K562 (cell line): ENCODE data around the gene EFCAB8. TPM values are rescaled to one million over a fixed set of nuclear protein-coding genes. Genes with fewer than 3 reads are reported as not detected.
"Not testable (repeated sequence)": the region's sequence is repeated elsewhere in the genome, so short reads cannot be mapped to it uniquely, and the experiment has no call there.

Source experiments
- ATAC-seq: fragments of 200-7000 bp; cut with Tn5 transposase; 3 replicates; pipeline ENCODE4 v1.9.1; 2020; ENCODE audit warnings: moderate library complexity
- BruUV-seq: library from RNA; stranded (reverse); fragments of 400-500 nt; replicated peaks from 2 replicates; lab custom pipeline; 2021; lab: Mats Ljungman, UMichigan
- CTCF ChIA-PET: fragments of 300-600 bp; formaldehyde crosslinking; extraction: SDS; loops from one replicate; lab custom pipeline; 2021; ENCODE audit warnings: low intra/inter-chr PET ratio; lab: Yijun Ruan, JAX
- POLR2A ChIA-PET: fragments of 300-600, 350-650 bp; sonication (Branson Sonifier 250); formaldehyde crosslinking; extraction: SDS; loops from one replicate; lab custom pipeline; 2021; ENCODE audit warnings: antibody characterized with exemption, inconsistent platforms; lab: Yijun Ruan, JAX
- DNase-seq, 4 experiments: peaks; one replicate each; pipeline versions ENCODE4 v3.0.0 to v3.0.0-alpha.2; 2011 to 2018; ENCODE audit warnings: low spot score in 3 of 4, mixed read lengths in 3 of 4; ENCODE audit errors: extremely low read depth in 1 of 4
- FAIRE-seq: peaks from 2 replicates; lab custom pipeline; 2011; peaks lifted over from hg19 to GRCh38; lab: Jason Lieb, UNC
- H2AFZ ChIP-seq: 2 replicates; pipeline ENCODE4 v1.6.0; 2011; ENCODE audit warnings: low read depth, low read length, control low read depth, inconsistent platforms
- H3K27ac ChIP-seq: fragments of 200-600 bp; 3 replicates; pipeline ENCODE4 v1.8.0; 2011; ENCODE audit warnings: low read depth, mild to moderate bottlenecking, control low read depth, inconsistent platforms, low read length, moderate library complexity, mixed read lengths; ENCODE audit errors: extremely low read depth
- H3K27me3 ChIP-seq, 2 experiments: fragments of 300-600 bp in 1 of 2; 2 replicates in 1 of 2; 3 replicates in 1 of 2; pipeline versions ENCODE4 v1.6.0 to v1.8.0; 2011; ENCODE audit warnings: inconsistent platforms in 2 of 2, low read length in 2 of 2, mild to moderate bottlenecking in 1 of 2, mixed read lengths in 1 of 2, moderate library complexity in 1 of 2; ENCODE audit not compliant: control insufficient read depth in 2 of 2, insufficient read depth in 2 of 2
- H3K36me3 ChIP-seq: fragments of 300-600 bp; 3 replicates; pipeline ENCODE4 v1.8.0; 2011; ENCODE audit warnings: mild to moderate bottlenecking, low read length, inconsistent platforms; ENCODE audit not compliant: control insufficient read depth, insufficient read depth
- H3K4me1 ChIP-seq, 2 experiments: fragments of 200-600 bp in 1 of 2; replicated peaks in 1 of 2; 2 replicates in 1 of 2; 3 replicates in 1 of 2; pipeline versions ENCODE4 v1.5.1 to v1.8.0; 2011; ENCODE audit warnings: inconsistent platforms in 2 of 2, low read length in 2 of 2, mild to moderate bottlenecking in 1 of 2, mixed read lengths in 1 of 2, moderate library complexity in 1 of 2; ENCODE audit not compliant: control insufficient read depth in 2 of 2, insufficient read depth in 2 of 2
- H3K4me2 ChIP-seq: 2 replicates; pipeline ENCODE4 v1.6.1; 2011; ENCODE audit warnings: low read length, control low read depth, inconsistent platforms, mixed read lengths; ENCODE audit not compliant: insufficient read depth
- H3K4me3 ChIP-seq: fragments of 200-600 bp; sonication (generic), shearing (Covaris generic); 2 replicates; pipeline ENCODE4 v1.5.1; 2016; ENCODE audit warnings: control low read depth, inconsistent platforms
- H3K79me2 ChIP-seq: fragments of 200-600 bp; 3 replicates; pipeline ENCODE4 v1.8.0; 2011; ENCODE audit warnings: low read length, inconsistent platforms; ENCODE audit not compliant: control insufficient read depth, insufficient read depth
- H3K9ac ChIP-seq, 2 experiments: 2 replicates each; pipeline versions ENCODE4 v1.6.0 to v1.6.1; 2011; ENCODE audit warnings: low read depth in 2 of 2, low read length in 2 of 2, control low read depth in 1 of 2, inconsistent platforms in 1 of 2, mild to moderate bottlenecking in 1 of 2, mixed read lengths in 1 of 2; ENCODE audit not compliant: insufficient read depth in 1 of 2
- H3K9me1 ChIP-seq: one replicate; pipeline ENCODE4 v1.6.0; 2011; ENCODE audit warnings: inconsistent platforms, mild to moderate bottlenecking, low read length, moderate library complexity; ENCODE audit not compliant: control insufficient read depth, insufficient read depth
- H3K9me3 ChIP-seq: replicated peaks from 2 replicates; pipeline ENCODE4 v1.5.1; 2011; ENCODE audit warnings: low read depth, low read length, inconsistent platforms; ENCODE audit not compliant: control insufficient read depth, insufficient read depth
- H4K20me1 ChIP-seq: replicated peaks from 2 replicates; pipeline ENCODE4 v1.6.1; 2011; ENCODE audit warnings: low read length, inconsistent platforms, mixed read lengths; ENCODE audit not compliant: control insufficient read depth, insufficient read depth
- POLR2H ChIP-seq: IDR thresholded peaks from 2 replicates; pipeline ENCODE4 v1.6.1; 2016; ENCODE audit warnings: missing genetic modification characterization, low read depth, mild to moderate bottlenecking, control low read depth, missing compliant biosample characterization, moderate library complexity
- WGBS: fragments of 100-300 bp; shearing (Covaris generic); methylation state at CpG from one replicate; pipeline ENCODE4 v1.1.6; 2016; ENCODE audit warnings: low coverage, mixed read lengths; ENCODE audit not compliant: insufficient coverage; ENCODE audit errors: missing lambda C conversion rate; 5-methylcytosine and 5-hydroxymethylcytosine counted together
- in situ Hi-C: fragments of 300-500 bp; cut with MboI; formaldehyde crosslinking; loops from 4 replicates; pipeline ENCODE4 v1.15.0; 2018; ENCODE audit warnings: inconsistent platforms, mixed read lengths
- intact Hi-C: fragments of 100-400 bp; cut with micrococcal nuclease; formaldehyde crosslinking; loops from 2 replicates; pipeline ENCODE4 v1.14.2; 2022
- polyA plus RNA-seq, 8 experiments: library from polyadenylated mRNA; depleted of rRNA in 4 of 8; stranded (reverse) in 5 of 8; unstranded in 3 of 8; fragments of >200 nt; fragmentation: Nextera tagmentation in 2 of 8; fragmentation: Illumina TruSeq in 1 of 8; extraction: Ambion mirVana in 2 of 8; extraction: Trizol in 1 of 8; gene quantifications; 2 replicates each; pipeline versions ENCODE4 v1.2.1 to v1.2.3, GENCODE V29; 2011 to 2014; ENCODE audit warnings: inconsistent platforms in 1 of 8, missing spikeins in 1 of 8
- total RNA-seq, 7 experiments: library from RNA; depleted of rRNA in 6 of 7; stranded (reverse); fragments of >200 nt in 6 of 7; fragmentation: Illumina TruSeq in 2 of 7; extraction: Trizol in 2 of 7; gene quantifications; 2 replicates each; pipeline versions ENCODE4 v1.2.1 to v1.2.3, GENCODE V29; 2011 to 2021; ENCODE audit warnings: low replicate concordance in 1 of 7
- TF ChIP-seq, protein P1 (sequence below): sonication (generic); formaldehyde crosslinking; IDR thresholded peaks from 2 replicates; pipeline ENCODE4 v1.8.1; 2022; ENCODE audit warnings: missing genetic modification reagents
- TF ChIP-seq, protein P2 (sequence below), 3 experiments: fragments of 200-800 bp in 1 of 3; fragments of 250-450 bp in 1 of 3; fragments of 450-650 bp in 1 of 3; sonication (Bioruptor Pico) in 1 of 3; sonication (Bioruptor generic) in 1 of 3; formaldehyde crosslinking in 1 of 3; IDR thresholded peaks; 2 replicates each; pipeline versions ENCODE4 v1.6.1 to v1.8.0; 2016 to 2022; ENCODE audit warnings: mild to moderate bottlenecking in 2 of 3, missing genetic modification characterization in 2 of 3, missing compliant biosample characterization in 1 of 3, moderate library complexity in 1 of 3

The EFCAB8 gene
- total and polyA plus RNA-seq, 9 of the 15 experiments (the other 6 are each of a cell fraction or from before 2014, with no cell fraction given) = 0.03 to 0.18 (median 0.11) TPM; not detected in 6

DNA sequence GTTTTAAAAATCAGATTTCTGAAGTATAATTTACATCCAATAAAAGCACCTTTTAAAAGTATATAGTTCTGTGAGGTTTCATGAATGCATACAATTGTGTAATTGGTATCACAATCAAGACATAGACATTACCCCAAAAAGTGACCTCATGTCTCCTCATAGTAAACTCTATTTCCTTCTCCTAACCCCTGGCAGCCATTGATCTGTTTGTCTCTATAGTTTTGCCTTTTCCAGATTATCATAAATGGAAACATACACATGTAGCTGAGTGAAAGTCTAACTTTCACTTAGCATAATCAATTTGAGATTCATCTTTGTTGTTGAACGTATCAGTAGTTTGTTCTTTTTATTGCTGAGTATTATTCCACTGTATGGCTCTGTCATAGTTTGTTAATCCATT, 87.9 kb downstream of the EFCAB8 start (continued):
- TF ChIP-seq, protein P1, sequence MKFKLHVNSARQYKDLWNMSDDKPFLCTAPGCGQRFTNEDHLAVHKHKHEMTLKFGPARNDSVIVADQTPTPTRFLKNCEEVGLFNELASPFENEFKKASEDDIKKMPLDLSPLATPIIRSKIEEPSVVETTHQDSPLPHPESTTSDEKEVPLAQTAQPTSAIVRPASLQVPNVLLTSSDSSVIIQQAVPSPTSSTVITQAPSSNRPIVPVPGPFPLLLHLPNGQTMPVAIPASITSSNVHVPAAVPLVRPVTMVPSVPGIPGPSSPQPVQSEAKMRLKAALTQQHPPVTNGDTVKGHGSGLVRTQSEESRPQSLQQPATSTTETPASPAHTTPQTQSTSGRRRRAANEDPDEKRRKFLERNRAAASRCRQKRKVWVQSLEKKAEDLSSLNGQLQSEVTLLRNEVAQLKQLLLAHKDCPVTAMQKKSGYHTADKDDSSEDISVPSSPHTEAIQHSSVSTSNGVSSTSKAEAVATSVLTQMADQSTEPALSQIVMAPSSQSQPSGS = no peak
- no peak for TF ChIP-seq POLR2H (tag)
- TF ChIP-seq, protein P2, sequence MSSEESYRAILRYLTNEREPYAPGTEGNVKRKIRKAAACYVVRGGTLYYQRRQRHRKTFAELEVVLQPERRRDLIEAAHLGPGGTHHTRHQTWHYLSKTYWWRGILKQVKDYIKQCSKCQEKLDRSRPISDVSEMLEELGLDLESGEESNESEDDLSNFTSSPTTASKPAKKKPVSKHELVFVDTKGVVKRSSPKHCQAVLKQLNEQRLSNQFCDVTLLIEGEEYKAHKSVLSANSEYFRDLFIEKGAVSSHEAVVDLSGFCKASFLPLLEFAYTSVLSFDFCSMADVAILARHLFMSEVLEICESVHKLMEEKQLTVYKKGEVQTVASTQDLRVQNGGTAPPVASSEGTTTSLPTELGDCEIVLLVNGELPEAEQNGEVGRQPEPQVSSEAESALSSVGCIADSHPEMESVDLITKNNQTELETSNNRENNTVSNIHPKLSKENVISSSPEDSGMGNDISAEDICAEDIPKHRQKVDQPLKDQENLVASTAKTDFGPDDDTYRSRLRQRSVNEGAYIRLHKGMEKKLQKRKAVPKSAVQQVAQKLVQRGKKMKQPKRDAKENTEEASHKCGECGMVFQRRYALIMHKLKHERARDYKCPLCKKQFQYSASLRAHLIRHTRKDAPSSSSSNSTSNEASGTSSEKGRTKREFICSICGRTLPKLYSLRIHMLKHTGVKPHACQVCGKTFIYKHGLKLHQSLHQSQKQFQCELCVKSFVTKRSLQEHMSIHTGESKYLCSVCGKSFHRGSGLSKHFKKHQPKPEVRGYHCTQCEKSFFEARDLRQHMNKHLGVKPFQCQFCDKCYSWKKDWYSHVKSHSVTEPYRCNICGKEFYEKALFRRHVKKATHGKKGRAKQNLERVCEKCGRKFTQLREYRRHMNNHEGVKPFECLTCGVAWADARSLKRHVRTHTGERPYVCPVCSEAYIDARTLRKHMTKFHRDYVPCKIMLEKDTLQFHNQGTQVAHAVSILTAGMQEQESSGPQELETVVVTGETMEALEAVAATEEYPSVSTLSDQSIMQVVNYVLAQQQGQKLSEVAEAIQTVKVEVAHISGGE (CRISPR knock-in tag; IDR thresholded peaks at IDR 0.05) = no peak
- TF ChIP-seq, all 486 proteins: peak for 0

DNA sequence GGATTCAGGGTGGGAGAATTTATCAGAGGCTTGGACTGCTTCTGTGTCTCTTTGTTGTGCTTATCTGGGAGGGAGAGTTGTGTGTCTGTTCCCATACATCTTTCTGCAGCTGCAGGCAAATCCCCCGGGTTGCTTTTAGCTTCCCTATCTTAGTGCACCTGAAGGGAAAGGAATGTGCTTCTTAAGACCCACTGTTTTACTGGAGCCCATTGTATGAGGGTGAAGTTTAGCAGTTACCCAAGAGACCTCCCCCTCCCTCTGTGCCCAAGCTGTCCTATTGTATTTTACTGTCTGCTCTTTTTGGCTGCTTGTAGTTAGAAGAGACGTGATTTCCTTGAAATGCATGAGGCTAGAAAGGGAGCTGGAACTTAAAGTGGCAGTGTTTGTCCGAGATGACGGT, 91.8 kb downstream of the EFCAB8 start:
- H3K9ac ChIP-seq, H3K4me3 ChIP-seq, in situ Hi-C loops, ATAC-seq, H3K79me2 ChIP-seq, CTCF ChIA-PET, H3K4me1 ChIP-seq, H3K4me2 ChIP-seq, H3K27ac ChIP-seq, H2AFZ ChIP-seq, DNase-seq, FAIRE-seq, H3K36me3 ChIP-seq, H3K9me3 ChIP-seq, intact Hi-C loops, H3K9me1 ChIP-seq, H4K20me1 ChIP-seq, BruUV-seq, H3K27me3 ChIP-seq: not testable (repeated sequence)
- WGBS = 0% methylated on average over 3 of the region's 4 CpGs
- POLR2A ChIA-PET = interaction anchor here (0.6 to 0.9 kb wide), 2 partner anchors 9 to 319 kb away, joined by 3 read pairs; no protein-coding TSS in a partner anchor
